ENCODE results near the gene CFAP44. TPM values are rescaled to one million over a fixed set of nuclear protein-coding genes. Genes with fewer than 3 reads are reported as not detected.

The CFAP44 gene
- total RNA-seq, 1 donor from 2014 or later, result 2.1 TPM

- no peak overlapping the region for H3K4me3 ChIP-seq (ENCODE audit: low read depth, low read length)
- no peak for DNase-seq (ENCODE audit: low read depth)
- TF ChIP-seq CTCF (conservative IDR thresholded peaks at IDR 0.05; ENCODE audit: low read depth, low read length), result no peak
Observed at GRCh38 chr3:113428581-113428980, 12.7 kb downstream of the CFAP44 start.

GRCh38 chr3:113423699-113424098, 17.6 kb downstream of the CFAP44 start:
- H3K4me3 ChIP-seq (ENCODE audit: low read depth, low read length), result no peak overlapping the region
- no peak for DNase-seq (ENCODE audit: low read depth)
- TF ChIP-seq CTCF (conservative IDR thresholded peaks at IDR 0.05; ENCODE audit: low read depth, low read length), result no peak

- DNase-seq (ENCODE audit: low read depth), result no peak
- no peak for TF ChIP-seq CTCF (conservative IDR thresholded peaks at IDR 0.05; ENCODE audit: low read depth, low read length)
- no peak overlapping the region for H3K4me3 ChIP-seq (ENCODE audit: low read depth, low read length)
Observed at GRCh38 chr3:113421082-113421481, 20.2 kb downstream of the CFAP44 start.

GRCh38 chr3:113409676-113410075, 31.6 kb downstream of the CFAP44 start:
- DNase-seq (ENCODE audit: low read depth), result no peak
- TF ChIP-seq CTCF (conservative IDR thresholded peaks at IDR 0.05; ENCODE audit: low read depth, low read length), result no peak
- no peak overlapping the region for H3K4me3 ChIP-seq (ENCODE audit: low read depth, low read length)

- DNase-seq (ENCODE audit: low read depth), result no peak
- no peak for TF ChIP-seq CTCF (conservative IDR thresholded peaks at IDR 0.05; ENCODE audit: low read depth, low read length)
- H3K4me3 ChIP-seq (ENCODE audit: low read depth, low read length), result no peak overlapping the region
Observed at GRCh38 chr3:113405180-113405579, 36.1 kb downstream of the CFAP44 start.

- TF ChIP-seq CTCF (conservative IDR thresholded peaks at IDR 0.05; ENCODE audit: low read depth, low read length), result no peak
- no peak overlapping the region for H3K4me3 ChIP-seq (ENCODE audit: low read depth, low read length)
Observed at GRCh38 chr3:113404637-113405036, 36.7 kb downstream of the CFAP44 start.

More at GRCh38 chr3:113404637-113405036, 36.7 kb downstream of the CFAP44 start:
- DNase-seq (ENCODE audit: low read depth), result no peak

Other genes starting within 250 kb of the CFAP44 start
- gene BOC, start 229.9 kb downstream of the CFAP44 start, total RNA-seq, result 1.0 and 3.5 TPM in 2 replicates
- gene SPICE1, start 73.7 kb upstream of the CFAP44 start, total RNA-seq, result 15.0 and 18.7 TPM in 2 replicates
- 0.36 TPM in 1 of 2 replicates, not detected in the other for gene SIDT1, start 91.1 kb upstream of the CFAP44 start, total RNA-seq

All from epithelial cell of proximal tubule (primary cell).